HG02973 (cell line): ENCODE results near the gene PHIP.

ENCODE experiments used
- ATAC-seq: cut with Tn5 transposase; IDR thresholded peaks from one replicate; pipeline ENCODE4 v1.9.1; 2021; ENCODE audit warnings: moderate library complexity; ENCODE audit not compliant: unreplicated experiment

PHIP gene

DNA sequence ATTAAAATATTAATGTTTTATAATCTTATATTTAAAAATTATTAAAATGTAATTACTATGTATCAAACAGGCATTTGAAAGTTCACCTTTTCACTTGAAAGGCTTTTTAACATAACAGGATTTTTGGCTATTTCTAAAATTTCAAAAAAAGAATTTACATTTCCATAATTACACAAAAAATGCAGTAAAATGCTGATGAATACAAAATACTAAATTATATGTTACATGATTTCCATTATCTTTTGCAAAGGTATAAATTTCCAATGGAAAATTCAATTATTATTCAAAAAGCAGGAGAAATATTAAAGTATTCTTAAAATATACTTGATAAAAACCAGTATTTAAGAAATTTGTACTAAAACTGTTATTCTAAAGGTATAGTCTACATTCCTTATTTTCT, 66.1 kb downstream of the PHIP start:
- no peak for ATAC-seq

DNA sequence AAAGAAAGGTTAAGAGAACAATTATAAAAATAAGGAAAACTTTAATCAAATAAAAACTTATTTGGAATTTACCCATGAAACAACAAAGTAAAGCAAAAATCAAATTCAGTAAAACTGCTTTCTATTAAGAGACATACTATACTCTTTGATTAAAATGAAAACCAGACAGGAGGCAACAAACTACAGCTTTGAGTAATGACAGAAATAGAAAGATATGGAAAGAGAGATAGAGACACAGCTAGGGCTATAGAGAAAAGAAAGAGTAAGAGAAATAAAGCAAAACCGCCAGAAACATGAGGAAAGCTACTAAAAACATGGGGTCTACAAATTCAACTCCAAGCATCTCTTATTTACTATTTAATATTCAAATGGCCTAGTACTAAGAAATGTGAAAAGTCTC, 67.6 kb downstream of the PHIP start:
- no peak for ATAC-seq

DNA sequence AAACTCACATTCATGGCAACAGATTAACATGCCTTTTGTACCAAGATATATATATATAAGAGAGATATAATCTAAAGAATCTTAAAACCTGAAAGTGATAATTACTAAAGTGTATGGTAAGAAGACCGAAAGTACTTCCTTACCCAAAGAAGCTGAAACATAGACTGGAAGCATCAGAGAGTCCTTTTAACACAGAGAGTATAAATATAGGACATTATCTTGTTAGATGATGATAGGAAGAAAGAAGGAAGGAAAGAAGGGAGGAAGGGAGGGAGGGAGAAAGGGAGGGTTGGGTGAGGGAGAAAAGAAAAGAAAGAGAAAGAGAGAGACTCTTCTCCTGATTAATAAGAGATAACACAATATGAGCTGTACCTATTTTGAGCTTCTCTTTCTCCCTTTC, 68.2 kb downstream of the PHIP start:
- ATAC-seq: no peak

DNA sequence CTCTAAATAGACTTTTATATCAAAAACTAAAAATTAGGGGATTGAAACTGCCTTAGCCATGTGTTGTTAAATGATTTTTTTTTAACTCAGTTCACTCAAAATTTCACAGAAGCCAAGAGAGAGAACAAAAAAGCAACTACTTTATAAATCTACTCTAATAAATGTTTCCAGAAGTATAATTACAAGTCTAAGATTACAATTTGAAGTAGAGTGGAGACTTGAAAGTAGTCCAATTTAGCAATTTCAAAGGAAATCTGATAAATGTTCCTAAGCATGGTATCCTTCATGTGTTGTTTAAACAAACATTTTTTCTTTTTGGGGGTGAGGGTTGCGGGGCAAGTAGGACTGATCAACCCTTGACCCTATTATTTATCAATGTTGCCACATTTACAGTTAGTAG, 72.6 kb downstream of the PHIP start:
- no peak for ATAC-seq

DNA sequence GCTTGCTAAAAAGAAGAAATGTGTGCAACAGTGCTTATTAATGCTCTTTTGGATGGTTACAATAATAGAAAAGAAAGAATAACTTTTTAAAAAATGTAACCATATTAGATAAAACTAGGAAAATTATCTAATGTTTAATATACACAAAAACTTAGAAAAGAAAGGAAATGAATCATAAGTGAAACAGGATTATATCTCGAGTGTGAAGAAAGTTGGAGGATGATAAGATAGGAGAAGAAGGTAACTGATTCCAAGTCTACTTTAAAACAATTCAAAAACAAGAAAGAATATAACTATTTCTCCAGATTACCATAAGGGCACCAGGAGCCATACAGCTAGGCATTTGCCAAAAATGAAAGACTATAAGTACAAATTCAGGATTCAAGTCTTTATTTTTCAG, 73.0 kb downstream of the PHIP start:
- ATAC-seq: no peak

DNA sequence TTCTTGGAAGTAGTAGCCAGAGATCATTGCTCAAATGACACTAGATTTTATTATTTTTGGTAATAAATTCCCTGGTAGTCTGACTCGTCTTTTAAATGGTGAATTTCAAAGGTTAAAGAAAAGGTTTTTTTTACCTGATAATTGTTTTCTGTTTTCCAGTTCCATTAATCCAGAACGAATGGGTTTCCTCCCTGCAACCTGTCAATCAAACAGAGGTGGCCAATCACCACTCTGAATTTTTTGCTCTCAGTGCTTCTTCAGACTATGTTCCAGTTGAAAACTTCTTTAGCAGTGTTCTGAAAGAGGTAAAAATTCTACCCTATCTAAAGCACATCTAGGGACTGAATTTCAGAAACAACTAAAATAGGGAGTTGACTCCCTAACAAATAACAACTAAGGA, 73.8 kb downstream of the PHIP start:
- no peak for ATAC-seq

DNA sequence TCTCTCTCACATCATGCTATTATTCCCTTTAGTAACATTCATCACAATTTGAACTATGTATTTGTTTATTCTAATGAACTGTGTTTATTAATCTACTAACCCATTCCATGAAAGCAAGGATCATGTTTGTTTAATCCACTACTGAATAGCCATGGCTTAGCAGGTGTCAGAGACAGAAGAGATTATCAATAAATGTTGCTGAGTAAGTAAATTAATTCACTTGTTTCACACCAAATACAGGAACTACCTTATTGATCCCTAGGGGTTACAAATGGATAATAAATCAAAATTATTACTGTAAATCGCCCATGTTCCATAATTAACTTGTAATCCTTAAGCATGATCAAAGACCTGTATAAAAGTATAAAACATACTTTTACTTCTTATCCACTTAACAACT, 76.6 kb downstream of the PHIP start:
- no peak for ATAC-seq

DNA sequence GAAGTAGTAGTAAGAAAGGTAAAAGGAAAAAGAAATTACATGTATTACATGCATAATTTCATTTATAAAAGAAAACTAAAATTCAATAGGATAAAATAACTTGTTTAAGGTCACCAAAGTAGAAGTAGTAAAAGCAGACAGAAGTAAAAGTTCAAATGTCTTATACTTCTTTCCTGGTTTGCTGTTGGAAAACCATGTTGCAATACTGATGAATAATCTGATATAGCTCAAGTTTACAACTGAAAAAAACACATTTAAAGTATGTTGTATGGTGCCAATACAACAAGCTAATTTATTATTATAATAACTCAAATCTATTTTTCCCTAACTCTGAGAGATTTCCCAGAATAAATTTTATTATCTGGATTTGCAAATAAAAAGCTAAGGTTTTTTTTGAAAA, 78.3 kb downstream of the PHIP start:
- no peak for ATAC-seq

DNA sequence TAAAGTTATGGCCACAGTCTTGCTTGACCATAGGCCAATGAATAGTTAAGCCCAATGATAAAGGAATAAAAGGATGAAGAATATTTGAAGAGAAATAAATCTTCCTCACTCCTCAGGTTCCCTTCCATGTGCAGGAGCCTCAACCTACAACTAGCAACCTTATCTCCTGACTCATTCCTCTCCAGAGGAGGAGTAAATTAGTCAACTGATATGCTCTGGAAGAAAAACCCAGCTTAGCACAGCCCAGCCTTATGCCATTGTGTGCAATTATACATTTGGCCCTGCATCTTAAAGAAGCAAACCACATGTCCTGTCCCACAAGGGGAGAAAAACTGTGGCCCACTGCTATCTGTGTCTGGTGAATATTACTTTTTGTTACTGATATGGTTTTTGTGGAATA, 82.1 kb downstream of the PHIP start:
- no peak for ATAC-seq

DNA sequence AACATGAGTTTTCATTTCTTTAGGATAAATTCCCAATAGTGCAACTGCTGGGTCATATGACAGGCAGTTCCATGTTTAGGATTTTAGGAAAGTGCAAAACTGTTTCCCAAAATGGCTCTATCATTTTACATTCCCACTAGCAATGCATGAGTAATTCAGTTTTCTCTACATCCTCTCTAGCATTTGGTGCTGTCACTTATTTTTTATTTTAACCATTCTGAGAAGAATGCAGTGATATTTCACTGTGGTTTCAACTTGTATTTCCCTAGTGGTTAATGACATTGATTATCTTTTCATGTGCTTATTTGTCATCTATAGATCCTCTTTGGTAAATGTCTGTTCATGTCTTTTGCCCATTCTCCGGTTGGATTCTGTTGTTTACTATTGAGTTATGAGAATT, 82.7 kb downstream of the PHIP start:
- ATAC-seq: no peak

DNA sequence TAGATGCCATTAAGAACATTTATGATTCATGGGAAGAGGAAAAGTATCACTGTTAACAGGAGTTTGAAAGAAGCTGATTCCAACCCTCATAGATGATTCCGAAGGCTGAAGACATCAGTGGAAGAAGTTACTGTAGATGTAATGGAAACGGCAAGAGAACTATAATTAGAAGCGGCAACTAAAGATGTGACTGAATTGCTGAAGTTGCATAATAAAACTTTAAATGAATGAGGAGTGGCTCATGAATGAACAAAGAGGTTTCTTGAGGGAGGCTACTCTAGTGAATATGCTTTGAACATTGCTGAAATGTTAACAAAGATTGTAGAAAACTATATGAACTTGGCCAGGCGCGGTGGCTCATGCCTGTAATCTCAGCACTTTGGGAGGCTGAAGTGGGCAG, 84.1 kb downstream of the PHIP start:
- no peak for ATAC-seq

DNA sequence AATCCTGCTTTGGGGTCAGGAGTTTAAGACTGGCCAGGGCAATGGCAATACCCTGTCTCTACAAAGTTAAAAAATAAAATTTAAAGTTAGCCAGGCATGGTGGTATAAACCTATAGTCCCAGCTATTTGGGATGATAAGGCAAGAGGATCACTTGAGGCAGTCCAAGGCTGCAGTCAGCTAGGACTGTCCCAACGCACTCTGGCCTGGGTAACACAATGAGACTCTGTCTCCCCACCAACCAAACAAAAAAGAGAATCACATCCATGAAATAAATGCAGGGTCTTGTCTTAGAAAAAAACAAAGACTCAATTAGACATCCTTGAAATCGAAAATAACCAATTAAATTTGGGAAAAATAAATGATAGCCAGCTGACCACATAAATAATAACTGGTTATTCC, 88.9 kb downstream of the PHIP start:
- no peak for ATAC-seq

DNA sequence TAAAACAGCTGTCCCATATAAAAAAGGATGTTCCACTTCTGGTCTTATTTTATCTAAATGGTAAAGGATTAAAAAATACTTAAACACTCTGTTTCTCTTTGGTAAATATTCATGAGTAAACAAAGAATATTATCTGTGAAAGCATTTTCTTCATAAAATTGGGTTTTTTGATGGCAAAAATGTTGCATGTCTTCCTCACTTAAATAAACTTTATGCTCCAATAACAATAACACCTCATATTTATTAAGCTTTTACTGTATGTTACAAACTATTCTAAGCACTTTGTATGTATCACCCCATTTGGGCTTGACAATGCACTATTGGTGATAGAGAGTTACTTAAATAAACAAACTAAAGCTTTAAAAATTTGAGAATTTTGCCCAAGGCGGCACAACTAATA, 91.9 kb downstream of the PHIP start:
- no peak for ATAC-seq

DNA sequence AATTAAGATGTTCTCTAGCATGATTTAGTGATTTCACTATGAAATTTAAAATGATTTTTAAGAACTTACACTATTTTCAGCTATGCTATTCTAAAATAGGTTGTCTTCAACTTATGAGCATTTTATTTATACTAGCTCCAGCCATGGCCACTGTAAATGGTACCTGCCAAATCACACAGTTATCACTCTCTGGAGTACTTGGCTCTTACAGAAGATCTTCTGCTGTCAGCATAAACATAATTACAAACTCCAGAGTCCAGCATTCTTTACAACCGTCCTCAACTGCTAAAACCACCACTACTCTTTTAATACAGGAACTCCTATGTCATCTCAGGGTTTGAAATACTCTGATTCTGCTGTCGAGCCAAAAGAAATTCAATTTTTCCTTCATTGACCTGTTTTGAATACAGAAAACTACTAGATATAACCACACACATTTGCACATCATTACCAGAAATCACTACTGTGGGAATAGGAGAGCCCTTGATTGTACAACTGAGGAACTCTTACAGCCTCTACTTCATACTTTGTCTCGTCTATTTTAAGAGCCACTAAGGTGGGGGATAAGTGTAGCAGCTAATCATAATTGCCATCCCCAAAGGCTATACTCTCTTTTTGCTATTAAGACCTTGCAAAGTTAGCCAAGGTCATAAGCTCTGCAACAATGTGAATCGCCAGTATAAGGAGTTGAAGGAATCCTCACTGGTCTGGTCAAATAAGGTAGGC, 93.7 kb downstream of the PHIP start:
- ATAC-seq: no peak

DNA sequence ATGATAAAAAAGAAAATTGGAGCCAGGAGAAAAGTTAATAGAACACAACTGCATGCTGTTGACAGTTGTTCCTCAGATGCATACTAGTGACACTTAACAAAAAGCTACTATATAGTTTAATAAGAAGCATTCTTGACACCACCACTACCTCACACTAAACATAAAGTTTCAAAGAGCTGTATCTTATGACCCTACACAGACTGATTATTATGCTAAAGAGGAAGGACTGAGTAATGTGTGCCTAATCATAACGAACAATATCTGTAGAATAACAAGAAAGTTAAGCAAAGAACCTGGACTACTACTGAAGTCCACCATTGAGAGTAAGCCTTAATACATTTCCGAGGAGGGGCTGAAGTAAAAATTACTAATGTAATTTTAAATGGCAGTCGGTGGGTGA, 110.9 kb downstream of the PHIP start:
- no peak for ATAC-seq

DNA sequence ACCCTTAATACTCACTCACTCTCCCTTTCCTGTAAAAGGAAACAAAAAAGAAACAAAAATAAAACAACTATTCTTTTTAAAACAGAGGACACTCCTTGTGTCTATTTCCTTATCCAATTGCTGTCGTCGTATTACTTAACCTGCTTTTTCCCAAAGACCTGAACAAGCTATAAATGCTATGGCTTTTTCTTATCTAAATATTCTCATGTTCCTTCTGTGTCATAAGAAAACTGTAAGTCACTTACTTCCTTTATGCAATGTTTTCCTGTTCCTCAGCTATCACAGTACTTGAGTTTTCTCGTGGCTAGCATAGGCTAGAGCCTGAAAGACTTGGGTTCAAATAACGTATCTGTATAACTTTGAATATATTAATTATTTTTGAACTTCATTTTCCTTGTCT, 111.5 kb downstream of the PHIP start:
- no peak for ATAC-seq

DNA sequence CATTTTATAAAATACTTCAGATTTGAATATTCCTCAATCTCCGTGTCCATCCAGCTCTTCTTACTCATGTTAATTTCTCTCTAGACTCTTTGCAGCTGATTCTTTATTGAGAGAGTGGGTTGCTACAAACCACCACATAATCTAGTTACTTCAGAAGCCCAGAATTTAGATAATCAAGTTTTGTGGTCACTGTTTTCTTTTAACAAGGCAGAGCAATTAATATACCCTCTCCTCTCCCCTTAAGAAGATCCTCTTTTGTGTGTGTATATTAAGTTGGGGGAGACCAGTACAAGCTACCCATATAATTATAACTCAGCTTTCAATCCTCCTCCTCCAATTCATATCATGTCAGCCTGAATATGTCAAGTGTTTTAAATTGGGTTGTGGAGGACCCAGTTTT, 115.6 kb downstream of the PHIP start:
- ATAC-seq: no peak

DNA sequence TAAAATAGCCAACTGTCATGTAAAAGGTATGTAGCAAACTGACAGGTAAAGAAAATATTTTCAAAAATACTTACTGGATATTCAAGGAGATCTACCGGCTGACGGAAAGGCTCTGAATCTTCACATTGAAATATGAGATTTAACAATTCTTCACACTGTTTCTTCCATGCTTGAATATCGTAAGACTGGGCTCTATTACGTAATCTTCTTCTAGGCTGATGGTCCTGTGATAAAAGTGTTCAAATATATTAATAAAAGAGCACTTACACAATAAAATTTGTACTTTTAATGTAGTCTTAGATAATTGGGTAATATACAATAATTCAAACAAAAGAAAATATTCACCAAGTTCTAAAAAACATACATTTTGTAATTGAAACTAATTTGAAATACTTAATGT, 123.3 kb downstream of the PHIP start:
- ATAC-seq: no peak

DNA sequence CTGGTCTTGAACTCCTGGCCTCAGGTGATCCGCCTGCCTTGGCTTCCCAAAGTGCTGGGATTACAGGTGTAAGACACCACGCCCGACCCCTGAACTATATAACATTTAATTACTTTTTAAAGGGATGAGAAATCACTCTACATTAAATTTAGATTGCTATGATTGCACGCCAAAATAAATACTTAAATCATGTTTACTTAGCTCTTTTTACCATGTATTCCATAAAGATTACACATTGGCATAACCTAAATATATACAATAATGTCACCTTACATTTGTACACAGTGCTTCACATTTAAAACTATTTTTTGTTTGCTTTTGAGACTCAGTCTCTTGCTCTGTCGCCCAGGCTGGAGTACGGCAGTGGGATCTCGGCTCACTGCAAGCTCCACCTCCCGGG, 124.3 kb downstream of the PHIP start:
- ATAC-seq: no peak

DNA sequence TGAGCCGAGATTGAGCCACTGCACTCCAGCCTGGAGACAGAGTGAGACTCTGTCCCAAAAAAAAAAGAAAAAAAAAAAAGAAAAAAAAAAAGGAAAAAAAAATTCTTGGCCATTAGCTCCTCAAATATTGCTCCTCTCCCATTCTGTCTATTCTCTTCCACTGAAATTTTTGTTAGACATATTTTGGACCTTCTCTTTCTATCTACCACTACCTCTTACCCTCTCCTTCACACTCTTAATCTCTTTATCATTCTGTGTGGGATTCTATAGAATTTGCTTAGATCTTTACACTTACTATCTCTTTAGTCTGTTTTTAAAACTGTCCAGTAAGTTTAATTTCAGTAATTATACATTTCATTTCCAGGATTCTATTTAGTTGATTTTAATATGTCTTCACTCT, 125.7 kb downstream of the PHIP start:
- no peak for ATAC-seq

DNA sequence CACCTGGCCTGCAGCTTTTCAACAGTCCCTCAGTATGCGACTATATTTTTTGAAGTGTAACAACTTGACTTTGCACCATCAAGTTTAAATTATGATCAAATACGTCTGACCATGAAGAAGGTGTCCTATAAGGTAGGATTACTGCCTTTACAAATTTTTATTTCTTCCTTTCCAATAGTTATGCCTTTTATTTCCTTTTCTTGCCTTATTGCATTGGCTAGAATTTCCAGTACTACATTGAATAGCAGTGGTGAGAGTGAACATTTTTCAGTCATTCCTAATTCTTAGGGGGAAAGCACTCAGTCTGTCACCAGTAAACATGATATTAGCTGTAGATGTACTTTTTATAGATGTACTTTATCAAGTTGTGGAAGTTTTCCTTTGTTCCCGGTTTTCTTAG, 129.3 kb downstream of the PHIP start:
- no peak for ATAC-seq

DNA sequence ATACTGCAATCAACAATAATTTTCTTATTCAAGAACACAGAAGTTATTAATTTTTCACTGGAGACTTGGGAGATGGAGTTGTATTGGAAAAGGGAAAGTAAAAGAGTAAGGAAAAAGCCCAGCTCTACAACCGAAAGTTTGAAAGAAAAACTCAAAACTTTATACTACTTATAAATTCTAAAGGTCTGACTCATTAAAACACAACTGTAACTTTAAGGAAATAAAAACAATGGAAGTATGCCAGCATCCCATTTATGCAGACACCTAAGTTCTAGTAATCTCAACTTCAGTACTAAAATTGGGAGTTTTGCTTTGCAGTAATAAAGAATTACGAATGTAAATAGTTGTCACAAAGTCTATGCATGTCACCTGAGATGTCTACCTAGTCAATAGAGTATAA, 130.1 kb downstream of the PHIP start:
- ATAC-seq: no peak

DNA sequence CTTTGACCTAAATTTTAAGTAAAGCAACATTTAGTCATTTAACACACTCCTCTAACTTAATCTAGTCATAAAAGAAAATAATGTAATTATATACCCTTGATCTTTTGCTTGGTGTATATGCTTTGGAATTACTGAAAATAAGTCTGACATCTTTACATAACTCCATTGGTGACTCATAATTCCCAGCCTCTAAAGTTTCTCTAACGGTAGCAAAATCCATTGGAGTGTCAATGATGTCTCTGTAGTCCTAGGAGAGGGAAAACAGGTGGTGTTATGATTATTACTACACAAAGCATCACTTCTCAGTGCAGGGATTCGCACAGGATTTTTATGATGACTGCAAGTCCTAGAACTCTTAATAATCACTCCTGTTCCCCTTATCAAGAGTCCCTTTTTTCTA, 130.5 kb downstream of the PHIP start:
- no peak for ATAC-seq

DNA sequence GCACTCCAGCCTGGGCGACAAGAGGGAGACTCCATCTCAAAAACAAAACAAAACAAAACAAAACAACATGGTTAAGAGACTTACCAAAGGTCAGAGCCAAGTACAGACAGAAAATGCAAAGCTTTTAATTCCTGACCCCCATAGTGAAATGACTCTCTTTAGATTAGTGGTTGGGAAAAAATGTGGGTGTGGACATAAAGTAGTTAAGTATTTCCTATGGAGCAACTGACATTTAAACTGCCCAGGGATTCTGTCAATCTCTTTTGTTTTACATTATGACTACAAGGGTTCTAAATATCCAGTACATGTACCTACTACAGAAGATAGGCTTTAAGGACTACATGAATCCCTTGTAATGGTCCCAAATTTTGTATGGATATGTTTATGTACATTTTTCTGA, 135.6 kb downstream of the PHIP start:
- ATAC-seq: no peak
